OCI-LY1 (cell line): ENCODE measurements around the gene CAMK4.

ENCODE experiments used
- H2AFZ ChIP-seq: fragments of 200-600 bp; sonication (generic), shearing (Covaris generic); 2 replicates; pipeline ENCODE4 v1.6.0; 2014; ENCODE audit warnings: antibody characterized with exemption, mild to moderate bottlenecking, low read length
- H3F3A ChIP-seq: fragments of 200-600 bp; sonication (generic), shearing (Covaris generic); 2 replicates; pipeline ENCODE4 v1.6.0; 2014; ENCODE audit warnings: mild to moderate bottlenecking, antibody characterized with exemption, low read length, moderate library complexity; ENCODE audit not compliant: insufficient read depth
- H3K27ac ChIP-seq: fragments of 200-600 bp; sonication (generic); 2 replicates; pipeline ENCODE4 v1.5.1; 2014; ENCODE audit warnings: low read length, mixed run types, mild to moderate bottlenecking, low read depth; ENCODE audit not compliant: poor library complexity, severe bottlenecking
- H3K27me3 ChIP-seq: fragments of 200-600 bp; sonication (generic); 2 replicates; pipeline ENCODE4 v1.6.0; 2014; ENCODE audit warnings: antibody characterized with exemption, mild to moderate bottlenecking, low read length, moderate library complexity; ENCODE audit not compliant: insufficient read depth
- H3K36me3 ChIP-seq: fragments of 200-600 bp; sonication (generic); 2 replicates; pipeline ENCODE4 v1.6.1; 2014; ENCODE audit warnings: mild to moderate bottlenecking, antibody characterized with exemption, low read length, moderate library complexity, mixed read lengths; ENCODE audit not compliant: insufficient read depth
- H3K4me1 ChIP-seq: fragments of 200-600 bp; sonication (generic); 2 replicates; pipeline ENCODE4 v1.5.1; 2014; ENCODE audit warnings: mild to moderate bottlenecking, low read length, moderate library complexity; ENCODE audit not compliant: insufficient read depth, severe bottlenecking
- H3K4me2 ChIP-seq: fragments of 200-600 bp; sonication (generic), shearing (Covaris generic); 2 replicates; pipeline ENCODE4 v1.6.1; 2014; ENCODE audit warnings: low read length
- H3K4me3 ChIP-seq: fragments of 200-600 bp; sonication (generic); 2 replicates; pipeline ENCODE4 v1.5.1; 2014; ENCODE audit warnings: low read length, low read depth, mild to moderate bottlenecking, mixed read lengths; ENCODE audit not compliant: poor library complexity, severe bottlenecking
- H3K79me2 ChIP-seq: fragments of 200-600 bp; shearing (Covaris generic); 2 replicates; pipeline ENCODE4 v1.6.1; 2016; ENCODE audit warnings: mixed run types, low read length, mixed read lengths; ENCODE audit not compliant: insufficient read depth
- H3K9ac ChIP-seq: fragments of 200-600 bp; sonication (generic), shearing (Covaris generic); 2 replicates; pipeline ENCODE4 v1.6.1; 2014; ENCODE audit warnings: mild to moderate bottlenecking, low read length, mixed read lengths
- H3K9me2 ChIP-seq: fragments of 200-600 bp; sonication (generic), shearing (Covaris generic); 2 replicates; pipeline ENCODE4 v1.6.1; 2014; ENCODE audit warnings: low read depth, mild to moderate bottlenecking, low read length, mixed read lengths
- H3K9me3 ChIP-seq: fragments of 200-600 bp; shearing (Covaris generic); 2 replicates; pipeline ENCODE4 v1.6.1; 2014; ENCODE audit warnings: low read length, mixed read lengths
- H4K20me1 ChIP-seq: fragments of 200-600 bp; sonication (generic), shearing (Covaris generic); 2 replicates; pipeline ENCODE4 v1.6.0; 2016; ENCODE audit warnings: mild to moderate bottlenecking, low read length; ENCODE audit not compliant: insufficient read depth
- CTCF ChIP-seq: fragments of 200-600 bp; sonication (generic), shearing (Covaris generic); IDR thresholded peaks from 2 replicates; pipeline ENCODE4 v1.5.1; 2017; ENCODE audit warnings: mild to moderate bottlenecking, antibody characterized with exemption, low read length, moderate library complexity, mixed read lengths
- EZH2 ChIP-seq: fragments of 200-600 bp; sonication (generic), shearing (Covaris generic); IDR thresholded peaks from 2 replicates; pipeline ENCODE4 v1.8.0; 2017; ENCODE audit warnings: borderline replicate concordance, mixed run types, mild to moderate bottlenecking, antibody characterized with exemption, low read length, moderate library complexity, mixed read lengths

Gene CAMK4

GRCh38 chr5:111248571-111248970 is 24.4 kb downstream of the CAMK4 start:
- Histone ChIP-seq H3K27me3 (no peaks in the 10 kb centered on the region), H3K36me3 (peaks cover 15% of the 10 kb centered on the region; the same call in 1 of the 2 replicates), H3K4me3 (peak overlapping the region; percentile 22), H4K20me1 (no peaks in the 10 kb centered on the region), H3K79me2 (peaks cover 88% of the 10 kb centered on the region), H3K9me3 (no peaks in the 10 kb centered on the region), H3K27ac (peak overlapping the region; percentile 77), H3F3A (no peaks in the 10 kb centered on the region), H3K4me2 (peak overlapping the region; percentile 59), H2AFZ (no peak overlapping the region), H3K4me1 (peaks cover 93% of the 10 kb centered on the region), H3K9ac (peak overlapping the region; percentile 61), H3K9me2 (no peaks in the 10 kb centered on the region)
- no peak for TF ChIP-seq CTCF
- TF ChIP-seq EZH2 = no peak

GRCh38 chr5:111251921-111252320 is 27.7 kb downstream of the CAMK4 start:
- H3K36me3 ChIP-seq = peaks cover 15% of the 10 kb centered on the region
- H3K9me3 ChIP-seq = no peaks in the 10 kb centered on the region
- peaks cover 88% of the 10 kb centered on the region for H3K4me1 ChIP-seq
- no peak overlapping the region for H2AFZ ChIP-seq
- TF ChIP-seq EZH2 (no peak), CTCF (no peak)
- H3K79me2 ChIP-seq = peaks cover 91% of the 10 kb centered on the region
- H3F3A ChIP-seq = no peaks in the 10 kb centered on the region
- no peaks in the 10 kb centered on the region for H3K9me2 ChIP-seq
- H3K4me2 ChIP-seq = peak overlapping the region; percentile 59
- no peaks in the 10 kb centered on the region for H4K20me1 ChIP-seq
- H3K27me3 ChIP-seq = no peaks in the 10 kb centered on the region
- peak overlapping the region; percentile 94 for H3K27ac ChIP-seq
- H3K9ac ChIP-seq = peak overlapping the region; percentile 1; the same call in 1 of the 2 replicates
- H3K4me3 ChIP-seq = peak overlapping the region; percentile 20

- Histone ChIP-seq H3K4me2 (peak overlapping the region; percentile 59), H3K9me2 (no peaks in the 10 kb centered on the region), H3K4me3 (peak overlapping the region; percentile 20), H3K79me2 (peaks cover 86% of the 10 kb centered on the region), H4K20me1 (no peaks in the 10 kb centered on the region), H3K9me3 (no peaks in the 10 kb centered on the region), H2AFZ (no peak overlapping the region), H3K27ac (peak overlapping the region; percentile 94), H3K27me3 (no peaks in the 10 kb centered on the region), H3F3A (no peaks in the 10 kb centered on the region), H3K9ac (peak overlapping the region; percentile 43; the same call in 1 of the 2 replicates), H3K36me3 (peaks cover 25% of the 10 kb centered on the region), H3K4me1 (peaks cover 80% of the 10 kb centered on the region)
- TF ChIP-seq EZH2 (no peak), CTCF (no peak)
Measured at GRCh38 chr5:111252799-111253545, 28.8 kb downstream of the CAMK4 start.
